DMS114 treated with DMSO at 0.1 percent for 48 hours (cell line): Measurements from ENCODE around the gene DBR1.

ENCODE experiments used
- DNase-seq: peaks from one replicate; lab custom pipeline; 2025; ENCODE audit not compliant: unreplicated experiment; lab: John Stamatoyannopoulos, UW

The DBR1 gene

GRCh38 chr3:138174421-138175131 lies at the start of gene DBR1:
Gene DBR1 (minus strand): TSS chr3:138174921. CDS start chr3:138174795, 126 bp downstream.
- peak; percentile 53 for DNase-seq

GRCh38 chr3:138222942-138223287 lies 48.2 kb upstream of the DBR1 start:
- no peak for DNase-seq

- no peak for DNase-seq
Measured at GRCh38 chr3:138222131-138222941, 47.6 kb upstream of the DBR1 start.

GRCh38 chr3:138220788-138221187 lies 46.1 kb upstream of the DBR1 start:
- no peak for DNase-seq

- DNase-seq, result no peak
Measured at GRCh38 chr3:138220242-138220641, 45.5 kb upstream of the DBR1 start.

- DNase-seq, result no peak
Measured at GRCh38 chr3:138219255-138219654, 44.5 kb upstream of the DBR1 start.

- no peak for DNase-seq
Measured at GRCh38 chr3:138213398-138214085, 38.8 kb upstream of the DBR1 start.

GRCh38 chr3:138210528-138210927 lies 35.8 kb upstream of the DBR1 start:
- no peak for DNase-seq

- DNase-seq, result no peak
Measured at GRCh38 chr3:138206196-138206595, 31.5 kb upstream of the DBR1 start.

GRCh38 chr3:138205527-138205926 lies 30.8 kb upstream of the DBR1 start:
- no peak for DNase-seq

GRCh38 chr3:138203938-138204337 lies 29.2 kb upstream of the DBR1 start:
- DNase-seq, result no peak

GRCh38 chr3:138202945-138203701 lies 28.4 kb upstream of the DBR1 start:
- no peak for DNase-seq

GRCh38 chr3:138200424-138200823 lies 25.7 kb upstream of the DBR1 start:
- DNase-seq, result no peak

- no peak for DNase-seq
Measured at GRCh38 chr3:138199851-138200250, 25.1 kb upstream of the DBR1 start.

- DNase-seq, result no peak
Measured at GRCh38 chr3:138197524-138197923, 22.8 kb upstream of the DBR1 start.

- DNase-seq, result no peak
Measured at GRCh38 chr3:138197058-138197457, 22.3 kb upstream of the DBR1 start.

GRCh38 chr3:138196023-138196422 lies 21.3 kb upstream of the DBR1 start:
- DNase-seq, result no peak

- DNase-seq, result no peak
Measured at GRCh38 chr3:138195481-138195880, 20.8 kb upstream of the DBR1 start.

GRCh38 chr3:138188013-138188730 lies 13.5 kb upstream of the DBR1 start:
- no peak for DNase-seq

GRCh38 chr3:138187296-138188012 lies 12.7 kb upstream of the DBR1 start, which contains the start of gene ARMC8:
Gene ARMC8 (plus strand): TSS chr3:138187301. CDS start chr3:138187555, 254 bp downstream.
- peak; percentile 79 for DNase-seq
